Activated B cell treated with CpG ODN at 0.5 μM for 24 hours (primary cell): ENCODE measurements around the gene NTMT1. TPM values are rescaled to one million over a fixed set of nuclear protein-coding genes. Genes with fewer than 3 reads are reported as not detected.

Experiments used
- ATAC-seq: fragments of 200-7000 bp; cut with Tn5 transposase; one replicate; pipeline ENCODE4 v1.10.0; 2021; ENCODE audit warnings: low read depth, mild to moderate bottlenecking, moderate library complexity
- CTCF ChIA-PET: fragments of 350-600 bp; sonication (Branson Sonifier 250); formaldehyde crosslinking; loops from one replicate; lab custom pipeline; 2021; ENCODE audit warnings: antibody characterized with exemption; lab: Charles Lee
- POLR2A ChIA-PET: fragments of 350-600 bp; sonication (Branson Sonifier 250); formaldehyde crosslinking; loops from one replicate; lab custom pipeline; 2021; ENCODE audit warnings: antibody characterized with exemption; lab: Charles Lee
- DNase-seq: peaks from one replicate; pipeline ENCODE4 v3.0.0; 2022
- H3K27ac Mint-ChIP-seq: one replicate; pipeline ENCODE4 v1.8.0; 2020; ENCODE audit warnings: mixed read lengths
- H3K27me3 Mint-ChIP-seq: one replicate; pipeline ENCODE4 v1.8.0; 2021; ENCODE audit warnings: mixed read lengths
- H3K36me3 Mint-ChIP-seq: one replicate; pipeline ENCODE4 v1.8.0; 2021; ENCODE audit warnings: low read depth, mixed read lengths
- H3K4me1 Mint-ChIP-seq: one replicate; pipeline ENCODE4 v1.8.0; 2021; ENCODE audit warnings: mixed read lengths
- H3K4me3 Mint-ChIP-seq: one replicate; pipeline ENCODE4 v1.8.0; 2020; ENCODE audit warnings: mild to moderate bottlenecking, mixed read lengths
- H3K9me3 Mint-ChIP-seq: one replicate; pipeline ENCODE4 v1.8.0; 2020; ENCODE audit warnings: mixed read lengths
- CTCF ChIP-seq: fragments of 200-600 bp; IDR thresholded peaks from one replicate; pipeline ENCODE4 v1.8.0; 2022; ENCODE audit warnings: antibody characterized with exemption, mild to moderate bottlenecking
- intact Hi-C: fragments of 100-400 bp; cut with micrococcal nuclease; formaldehyde crosslinking; loops from one replicate; pipeline ENCODE4 v1.15.1; 2024
- total RNA-seq: library from RNA; stranded (reverse); gene quantifications from 2 replicates; pipeline ENCODE4 v1.2.3, GENCODE V29; 2022

Gene NTMT1
- total RNA-seq, 1 donor from 2014 or later = 33.1 TPM

GRCh38 chr9:129594632-129595031 is 31.3 kb upstream of the NTMT1 start:
- Mint-ChIP-seq H3K27me3 (peaks cover 41% of the 10 kb centered on the region), H3K4me3 (no peak overlapping the region), H3K4me1 (peaks cover 12% of the 10 kb centered on the region), H3K9me3 (no peaks in the 10 kb centered on the region), H3K27ac (no peak overlapping the region), H3K36me3 (no peaks in the 10 kb centered on the region)
- ChIA-PET CTCF (no interaction called here), POLR2A (interaction anchor here (1.8 kb wide), 1 partner anchor 417 kb away, joined by 7 read pairs; the partner anchor contains the start of gene IER5L)
- TF ChIP-seq CTCF = no peak
- ATAC-seq (no peak), DNase-seq (no peak)
- intact Hi-C loops = no loop called here

GRCh38 chr9:129595311-129595741 is 30.6 kb upstream of the NTMT1 start:
- Mint-ChIP-seq H3K27me3 (peaks cover 37% of the 10 kb centered on the region), H3K4me1 (peaks cover 12% of the 10 kb centered on the region), H3K9me3 (no peaks in the 10 kb centered on the region), H3K4me3 (no peak overlapping the region), H3K36me3 (no peaks in the 10 kb centered on the region), H3K27ac (no peak overlapping the region)
- ChIA-PET POLR2A (interaction anchor here (1.0 to 1.8 kb wide), 2 partner anchors 15 to 417 kb away, joined by 7 read pairs; partner anchors contain the start of gene IER5L), CTCF (interaction anchor here (1.0 kb wide), 1 partner anchor 16 kb away, joined by 3 read pairs; no protein-coding TSS in a partner anchor)
- intact Hi-C loops = no loop called here
- DNase-seq (no peak), ATAC-seq (no peak)
- no peak for TF ChIP-seq CTCF

- H3K27ac Mint-ChIP-seq = no peak overlapping the region
- no peaks in the 10 kb centered on the region for H3K9me3 Mint-ChIP-seq
- H3K4me3 Mint-ChIP-seq = no peak overlapping the region
- TF ChIP-seq CTCF = no peak
- intact Hi-C loops = no loop called here
- ChIA-PET POLR2A (interaction anchor here (1.0 to 1.8 kb wide), 4 partner anchors 9 to 418 kb away, joined by 3 to 7 read pairs (median 6); partner anchors contain the start of genes IER5L and NTMT1), CTCF (interaction anchor here (1.0 kb wide), 1 partner anchor 15 kb away, joined by 3 read pairs; no protein-coding TSS in a partner anchor)
- no peak for ATAC-seq
- peaks cover 37% of the 10 kb centered on the region for H3K27me3 Mint-ChIP-seq
- DNase-seq = no peak
- H3K36me3 Mint-ChIP-seq = no peaks in the 10 kb centered on the region
- H3K4me1 Mint-ChIP-seq = peaks cover 12% of the 10 kb centered on the region
Observed at GRCh38 chr9:129595903-129596540, 29.9 kb upstream of the NTMT1 start.

- no peak overlapping the region for H3K4me3 Mint-ChIP-seq
- H3K9me3 Mint-ChIP-seq = no peaks in the 10 kb centered on the region
- H3K4me1 Mint-ChIP-seq = peaks cover 12% of the 10 kb centered on the region
- no peak for TF ChIP-seq CTCF
- ATAC-seq (no peak), DNase-seq (no peak)
- ChIA-PET POLR2A (interaction anchor here (1.0 to 1.8 kb wide), 6 partner anchors 8 to 419 kb away, joined by 3 to 7 read pairs (median 4); partner anchors contain the start of genes IER5L and NTMT1), CTCF (interaction anchor here (1.0 kb wide), 1 partner anchor 14 kb away, joined by 3 read pairs; no protein-coding TSS in a partner anchor)
- no peak overlapping the region for H3K27ac Mint-ChIP-seq
- H3K36me3 Mint-ChIP-seq = no peaks in the 10 kb centered on the region
- intact Hi-C loops = no loop called here
- H3K27me3 Mint-ChIP-seq = peaks cover 40% of the 10 kb centered on the region
Observed at GRCh38 chr9:129596541-129597331, 29.2 kb upstream of the NTMT1 start.
